HG03558 (cell line): Measurements from ENCODE around the gene RABGEF1.
"Not testable (repeated sequence)": the region's sequence is repeated elsewhere in the genome, so short reads cannot be mapped to it uniquely, and the experiment has no call there.

Source experiments
- ATAC-seq: cut with Tn5 transposase; IDR thresholded peaks from one replicate; pipeline ENCODE4 v1.9.1; 2021; ENCODE audit warnings: moderate number of reproducible peaks; ENCODE audit not compliant: unreplicated experiment; ENCODE audit errors: extremely low read depth

RABGEF1 gene

DNA sequence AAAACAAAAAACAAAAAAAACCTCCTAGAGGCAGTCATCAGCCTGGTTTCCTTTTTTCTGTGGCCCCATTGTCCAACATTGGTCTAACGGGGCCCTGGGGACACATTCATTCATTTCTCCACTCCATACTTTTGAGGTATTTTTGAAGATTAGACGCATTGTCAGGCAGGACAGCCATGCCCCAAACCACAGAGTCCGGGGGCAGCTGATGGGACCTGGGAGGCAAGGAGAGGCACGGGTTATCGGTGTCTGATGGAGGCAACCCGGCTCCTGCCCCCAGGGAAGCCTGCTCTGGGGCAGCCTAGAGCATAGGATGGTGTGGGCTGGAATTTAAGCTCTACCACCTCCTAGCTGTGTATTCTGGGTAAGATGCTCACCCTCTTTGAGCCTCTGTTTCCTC is 6.5 kb upstream of the RABGEF1 start:
- ATAC-seq: no peak

DNA sequence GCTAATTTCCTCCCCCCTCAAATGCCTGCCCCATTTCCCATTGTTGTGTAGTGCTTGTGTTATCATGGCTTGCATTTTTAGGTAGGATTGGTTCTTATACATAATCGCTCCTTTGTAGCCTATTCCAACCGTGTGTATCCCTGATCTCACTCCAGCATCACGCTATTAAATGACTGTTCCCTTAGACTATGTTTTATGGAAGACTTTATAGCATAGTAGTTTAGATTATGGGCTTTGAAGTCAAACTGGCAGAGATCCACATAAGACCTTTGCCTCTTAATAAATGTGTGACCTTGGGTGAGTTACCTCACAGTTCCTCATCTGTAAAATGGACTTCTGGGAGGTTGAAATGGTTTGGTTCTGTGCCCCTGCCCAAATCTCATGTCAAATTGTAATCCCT is 5.4 kb upstream of the RABGEF1 start:
- no peak for ATAC-seq

DNA sequence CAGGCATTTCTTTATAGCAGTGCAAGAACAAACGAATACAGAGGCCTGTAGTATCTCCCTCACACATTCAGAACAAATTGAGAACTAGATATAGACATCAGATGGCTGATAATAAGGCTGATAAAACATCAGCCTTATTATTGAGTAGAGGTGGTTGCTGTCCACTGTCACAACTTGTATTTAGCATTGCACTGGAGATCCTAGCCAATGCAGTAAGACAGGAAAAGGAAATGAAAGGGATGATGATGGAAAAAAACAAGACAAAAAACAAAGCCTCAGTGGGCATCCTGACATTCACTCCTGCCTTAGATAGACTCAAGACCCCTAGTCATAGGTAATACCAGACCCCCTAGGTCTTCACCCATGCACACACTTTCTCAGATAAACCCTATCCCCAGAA is 4.7 kb upstream of the RABGEF1 start:
- ATAC-seq: no peak

DNA sequence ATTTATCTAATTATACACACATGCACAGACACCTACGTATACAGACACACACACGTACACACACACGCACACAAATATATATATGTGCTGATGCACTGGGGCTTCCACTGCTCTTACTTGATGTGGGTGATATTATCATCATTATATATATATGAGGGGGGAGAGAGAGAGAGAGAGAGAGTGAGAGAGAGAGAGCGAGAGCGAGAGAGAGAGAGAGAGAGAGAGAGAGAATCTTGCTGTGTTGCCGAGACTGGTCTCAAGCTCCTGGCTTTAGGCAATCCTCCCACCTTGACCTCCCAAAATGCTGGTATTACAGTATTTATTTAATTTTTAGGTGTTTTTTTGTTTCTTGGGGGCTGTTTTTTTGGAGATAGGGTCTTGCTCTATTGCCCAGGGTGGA is 3.6 kb upstream of the RABGEF1 start:
- no peak for ATAC-seq

DNA sequence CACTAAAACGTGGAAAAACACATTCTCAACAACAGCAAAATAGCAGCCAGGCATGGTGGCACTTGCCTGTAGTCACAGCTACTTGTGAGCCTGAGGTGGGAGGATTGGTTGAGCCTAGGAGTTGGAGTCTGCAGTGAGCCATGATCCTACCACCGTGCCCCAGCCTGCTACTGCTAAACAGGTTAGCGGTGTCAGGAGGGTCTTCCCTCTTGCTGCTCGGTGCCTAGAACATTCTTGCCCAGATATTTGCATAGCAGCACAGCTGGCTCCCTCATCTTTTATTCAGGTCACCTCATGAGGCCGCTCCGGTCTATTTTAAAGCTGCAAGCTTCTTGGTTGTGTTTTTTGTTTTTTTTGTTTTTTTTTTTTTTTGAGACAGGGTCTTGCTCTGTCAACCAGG is 2.9 kb upstream of the RABGEF1 start:
- no peak for ATAC-seq

DNA sequence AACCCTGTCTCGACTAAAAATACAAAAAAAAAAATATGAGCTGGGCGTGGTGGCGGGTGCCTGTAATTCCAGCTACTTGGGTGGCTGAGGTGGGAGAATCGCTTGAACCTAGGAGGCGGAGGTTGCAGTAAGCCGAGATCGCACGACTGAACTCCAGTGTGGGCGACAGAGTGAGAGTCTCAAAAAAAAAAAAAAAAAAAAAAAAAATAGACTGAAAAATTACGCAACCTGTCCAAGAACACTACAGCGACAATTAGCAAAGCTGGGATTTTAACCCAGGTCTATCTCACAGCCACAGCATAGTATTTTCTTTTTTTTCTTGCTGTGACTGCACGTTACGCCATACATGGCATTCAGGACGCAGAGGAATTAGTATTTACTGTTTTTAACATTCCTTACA is 1.1 kb upstream of the RABGEF1 start:
- no peak for ATAC-seq

DNA sequence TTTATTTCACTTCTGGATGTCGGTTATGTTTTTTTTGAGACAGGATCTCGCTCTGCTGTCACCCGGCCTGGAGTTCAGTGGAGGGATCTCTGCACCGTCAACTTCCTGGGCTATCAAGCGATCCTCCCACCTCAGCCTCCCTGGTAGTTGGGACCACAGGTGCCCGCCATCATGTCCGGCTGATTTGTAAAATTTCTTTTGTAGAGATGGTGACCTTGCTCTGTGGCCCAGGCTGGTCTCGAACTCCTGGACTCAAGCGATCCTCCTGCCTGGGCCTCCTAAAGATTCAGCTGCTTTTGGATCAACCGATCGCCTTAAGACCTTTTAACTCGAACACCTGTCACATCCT is 606 bp upstream of the RABGEF1 start:
- ATAC-seq: no peak

DNA sequence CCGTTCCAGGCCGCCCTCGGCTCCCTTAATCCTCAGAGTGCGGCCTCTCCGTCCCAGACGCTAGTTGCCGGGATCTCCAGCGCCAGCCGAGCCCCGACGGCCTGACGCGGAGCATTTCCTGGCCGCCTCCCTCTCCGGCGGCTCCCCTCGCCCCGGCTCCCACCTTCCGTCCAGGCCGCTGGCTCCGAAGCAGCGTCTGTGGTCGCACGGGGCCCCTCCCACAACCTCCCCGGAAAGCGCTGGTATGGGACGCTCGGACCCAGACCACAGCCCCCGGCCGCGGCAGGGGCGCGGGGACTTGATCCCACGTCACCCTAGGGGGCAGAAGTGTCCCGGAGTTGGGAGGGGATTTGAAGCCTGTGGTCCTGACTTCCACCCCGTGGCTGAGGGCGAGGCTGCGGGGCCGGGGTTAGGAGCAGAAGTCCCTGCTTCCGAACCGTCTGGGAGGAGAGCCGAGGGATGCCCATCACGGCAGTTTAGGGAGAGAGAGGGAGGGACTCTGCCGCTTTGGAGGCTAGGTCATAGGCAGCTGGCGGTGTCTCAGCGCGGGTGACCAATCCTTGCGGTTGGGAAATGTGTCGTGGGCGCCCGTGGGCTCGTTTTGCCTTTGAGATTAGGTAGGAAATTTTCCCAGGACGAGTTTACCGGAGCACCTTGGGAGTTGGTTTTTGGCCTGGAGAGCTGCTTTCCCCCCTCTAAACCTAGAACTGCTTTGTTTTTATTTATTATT is 612 bp downstream of the RABGEF1 start:
- ATAC-seq: not testable (repeated sequence)

DNA sequence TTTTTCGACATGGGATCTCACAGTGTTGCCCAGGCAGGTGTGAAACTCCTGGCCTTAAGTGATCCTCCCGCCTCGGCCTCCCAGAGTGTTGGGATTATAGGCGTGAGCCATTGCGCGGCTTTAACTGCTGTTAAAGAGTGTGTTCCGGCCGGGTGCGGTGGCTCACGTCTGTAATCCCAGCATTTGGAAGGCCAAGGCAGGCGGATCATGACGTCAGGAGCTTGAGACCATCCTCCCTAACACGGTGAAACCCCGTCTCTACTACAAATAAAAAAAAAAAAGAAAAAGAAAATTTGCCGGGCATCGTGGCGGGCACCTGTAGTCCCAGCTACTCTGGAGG is 1.1 kb downstream of the RABGEF1 start:
- no peak for ATAC-seq

DNA sequence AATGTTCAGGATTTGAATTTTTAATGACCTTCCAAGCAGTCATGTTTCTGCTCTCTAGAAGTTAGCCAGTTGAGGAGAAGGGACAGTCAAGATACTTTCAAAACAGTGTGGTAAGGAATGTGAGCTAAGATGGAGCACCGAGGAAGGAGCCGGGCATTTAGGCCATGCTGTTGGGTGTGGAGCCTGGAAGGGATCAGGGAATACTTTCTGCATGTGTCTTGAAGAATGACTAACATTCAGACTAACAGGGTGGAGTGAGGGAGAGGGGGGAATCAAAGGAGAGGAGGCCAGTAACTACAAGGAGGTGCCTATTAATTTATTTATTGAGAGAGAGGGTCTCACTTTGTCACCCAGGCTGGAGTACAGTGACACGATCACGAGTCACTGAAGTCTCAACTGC is 1.8 kb downstream of the RABGEF1 start:
- ATAC-seq: not testable (repeated sequence)

DNA sequence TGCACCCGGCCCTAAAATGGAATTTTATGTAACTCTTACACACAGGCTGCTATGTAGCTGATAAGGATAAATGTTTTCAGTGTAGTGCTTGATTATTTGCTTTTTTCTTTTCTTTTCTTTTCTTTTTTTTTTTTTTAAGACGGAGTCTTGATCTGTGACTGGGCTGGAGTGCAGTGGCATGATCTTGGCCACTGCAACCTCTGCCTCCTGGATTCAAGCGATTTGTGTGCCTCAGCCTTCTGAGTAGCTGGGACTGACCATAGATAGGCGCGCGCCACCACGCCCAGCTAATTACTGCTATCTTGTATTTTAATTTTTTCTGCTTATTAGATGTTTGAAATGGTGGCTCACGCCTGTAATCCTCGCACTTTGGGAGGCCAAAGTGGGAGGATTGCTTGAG is 3.4 kb downstream of the RABGEF1 start:
- no peak for ATAC-seq

DNA sequence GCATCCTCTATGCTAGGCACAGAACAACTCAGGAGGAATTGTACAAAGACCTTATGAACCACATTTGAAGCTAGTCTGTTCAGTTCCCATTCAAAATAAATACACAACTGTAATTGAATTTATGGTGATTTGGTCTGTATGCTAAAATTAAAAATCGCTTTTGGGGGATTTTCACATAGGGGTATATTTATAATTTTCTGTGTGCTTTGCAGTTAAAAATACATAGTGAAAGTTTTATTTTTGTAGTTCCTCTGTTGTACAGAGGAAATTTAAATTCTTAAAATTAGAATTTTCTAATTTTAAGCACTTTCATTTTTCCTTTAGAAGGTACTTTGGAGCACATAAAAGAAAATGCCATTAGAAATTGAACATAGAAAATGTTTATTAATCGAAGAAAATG is 6.9 kb downstream of the RABGEF1 start:
- ATAC-seq: no peak

DNA sequence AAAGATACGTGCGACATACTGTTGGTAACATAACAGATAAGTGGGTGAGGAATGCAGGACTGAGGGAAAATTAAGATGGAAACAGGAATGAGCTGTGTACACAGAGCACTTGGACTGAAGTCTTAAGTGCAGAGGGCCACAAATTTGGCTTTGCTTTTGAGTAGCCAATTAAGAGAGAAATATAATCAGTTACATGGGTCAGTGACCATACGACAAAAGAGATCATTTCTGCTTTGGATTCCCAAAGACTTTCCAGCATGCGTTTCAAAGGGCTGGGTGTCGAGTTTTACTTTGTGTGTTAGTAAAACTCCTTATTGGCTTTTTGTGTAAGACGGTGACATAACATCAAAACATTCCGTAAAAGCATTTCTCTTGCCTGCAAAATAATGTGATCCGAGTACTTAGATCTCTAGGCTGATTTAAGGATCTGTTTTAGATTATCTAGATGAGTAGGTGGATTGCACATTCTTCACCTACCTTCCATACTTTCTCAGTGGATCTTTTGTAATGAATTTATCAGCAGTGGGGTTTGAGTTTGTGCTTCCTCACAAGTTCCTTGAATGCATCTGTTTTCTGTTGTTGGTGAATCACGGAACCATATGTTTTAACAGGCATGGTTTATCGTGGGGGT is 7.5 kb downstream of the RABGEF1 start:
- no peak for ATAC-seq

DNA sequence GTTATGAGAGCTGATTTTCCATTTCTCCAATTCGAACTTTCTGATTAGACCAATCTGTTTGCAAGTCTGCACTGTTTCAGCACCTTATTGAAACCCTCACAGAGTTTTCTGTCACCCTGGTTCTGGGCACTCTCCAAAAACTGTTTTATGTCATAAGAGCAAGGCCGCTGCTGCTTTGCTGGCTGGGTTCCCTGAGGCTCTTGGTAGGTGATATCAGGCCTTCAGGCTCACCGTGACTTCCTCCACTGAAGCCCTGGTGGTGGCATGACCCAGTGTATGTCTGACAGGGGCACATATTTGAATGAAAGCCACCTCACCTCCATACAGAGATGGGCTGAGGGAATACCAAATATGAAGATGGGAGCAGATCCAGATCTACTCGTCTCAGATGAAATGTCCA is 8.3 kb downstream of the RABGEF1 start:
- no peak for ATAC-seq

DNA sequence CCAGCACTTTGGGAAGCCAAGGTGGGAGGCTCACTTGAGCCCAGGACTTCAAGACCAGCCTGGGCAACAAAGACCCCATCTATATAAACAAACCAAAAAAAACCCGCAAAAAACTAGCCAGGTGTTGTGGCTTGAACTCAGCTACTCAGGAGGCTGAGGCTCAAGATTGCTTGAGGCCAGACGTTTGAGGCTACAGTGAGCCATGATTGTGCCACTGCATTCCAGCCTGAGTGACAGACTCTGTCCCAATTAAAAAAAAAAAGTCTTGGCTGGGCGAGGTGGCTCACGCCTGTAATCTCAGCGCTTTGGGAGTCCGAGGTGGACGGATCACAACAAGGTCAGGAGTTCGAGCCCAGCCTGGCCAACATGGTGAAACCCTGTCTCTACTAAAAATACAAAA is 11.4 kb downstream of the RABGEF1 start:
- no peak for ATAC-seq

DNA sequence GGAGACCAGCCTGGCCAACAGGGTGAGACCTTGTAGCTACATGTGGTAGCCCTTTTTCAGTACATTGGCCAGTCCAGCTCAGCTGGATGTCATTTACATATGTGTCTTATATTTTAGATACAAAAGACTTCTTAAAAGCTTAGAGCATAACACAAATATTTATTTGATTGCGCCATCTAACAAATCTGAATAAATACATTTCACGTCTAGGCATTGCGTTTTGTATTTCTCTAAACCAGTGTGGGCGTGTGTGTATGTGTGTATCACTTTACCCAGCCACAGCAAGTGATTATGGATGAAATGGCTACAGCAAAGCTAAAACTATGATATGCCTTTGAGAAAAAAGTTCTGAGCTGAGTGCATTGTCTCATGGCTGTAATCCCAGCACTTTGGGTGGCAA is 14.0 kb downstream of the RABGEF1 start:
- no peak for ATAC-seq

DNA sequence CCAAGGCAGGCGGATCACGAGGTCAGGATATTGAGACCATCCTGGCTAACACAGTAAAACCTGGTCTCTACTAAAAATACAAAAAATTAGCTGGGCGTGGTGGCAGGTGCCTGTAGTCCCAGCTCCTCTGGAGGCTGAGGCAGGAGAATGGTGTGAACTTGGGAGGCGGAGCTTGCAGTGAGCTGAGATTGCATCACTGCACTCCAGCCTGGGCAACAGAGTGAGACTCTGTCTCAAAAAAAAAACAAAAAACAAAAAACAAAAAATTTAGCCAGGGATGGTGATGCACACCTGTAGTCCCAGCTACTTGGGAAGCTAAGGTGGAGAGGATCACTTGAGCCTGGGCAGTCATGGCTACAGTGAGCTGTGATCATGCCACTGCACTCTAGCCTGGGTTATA is 14.5 kb downstream of the RABGEF1 start:
- not testable (repeated sequence) for ATAC-seq

DNA sequence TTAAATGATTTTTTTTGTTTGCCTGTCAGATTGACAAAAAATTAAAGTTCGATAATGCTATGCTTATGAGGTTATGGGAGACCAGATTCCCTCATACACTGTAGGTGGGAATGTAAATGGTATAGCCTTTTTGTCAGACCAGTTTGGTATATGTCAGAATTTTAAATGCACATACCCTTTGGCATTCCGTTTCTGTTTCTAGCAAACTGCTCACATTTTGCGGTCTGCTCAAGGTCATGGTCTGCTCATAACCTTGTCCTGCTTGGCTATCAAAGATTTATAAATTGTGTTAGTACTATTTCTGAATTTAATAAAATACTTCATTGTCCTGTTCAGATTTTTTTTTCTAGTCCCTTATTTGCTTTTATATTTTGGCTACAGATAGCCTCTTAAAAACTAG is 15.7 kb downstream of the RABGEF1 start:
- ATAC-seq: not testable (repeated sequence)

DNA sequence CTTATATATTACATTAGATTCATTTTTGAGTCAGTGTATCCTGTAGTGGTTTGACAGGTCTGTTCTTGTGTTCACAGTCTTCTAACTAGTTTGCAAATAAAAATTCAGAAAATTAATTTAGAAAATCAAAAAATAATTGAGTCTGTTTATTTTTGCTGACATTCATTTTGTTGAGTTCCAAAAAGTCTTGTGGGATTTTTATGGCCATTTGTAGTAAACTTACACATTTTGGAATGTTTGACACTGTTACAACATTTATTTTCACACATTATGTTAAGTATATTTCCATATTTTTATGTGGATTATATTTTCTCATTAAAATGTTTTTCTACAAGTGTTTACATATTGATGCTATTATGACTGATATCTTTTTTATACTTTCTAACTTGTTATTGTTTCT is 16.4 kb downstream of the RABGEF1 start:
- no peak for ATAC-seq

DNA sequence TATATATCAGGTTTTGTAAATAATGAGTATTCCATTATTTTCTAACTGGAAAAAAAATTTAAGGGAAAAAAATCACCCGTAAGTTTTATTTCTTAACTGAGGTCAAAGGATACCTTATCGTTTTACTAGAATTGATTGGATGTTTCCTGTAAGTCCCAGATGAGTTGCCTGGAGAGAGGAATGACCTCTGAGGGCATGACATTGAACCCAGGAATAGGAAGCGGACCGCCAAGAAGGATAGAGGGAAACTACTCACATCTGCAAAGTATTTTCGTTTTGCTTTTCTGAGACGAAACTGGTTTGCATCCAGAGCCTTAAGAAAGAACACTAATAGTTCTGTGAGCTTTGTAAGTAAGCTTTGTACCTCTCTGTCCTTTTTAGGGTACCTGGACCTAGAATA is 17.4 kb downstream of the RABGEF1 start:
- ATAC-seq: no peak

DNA sequence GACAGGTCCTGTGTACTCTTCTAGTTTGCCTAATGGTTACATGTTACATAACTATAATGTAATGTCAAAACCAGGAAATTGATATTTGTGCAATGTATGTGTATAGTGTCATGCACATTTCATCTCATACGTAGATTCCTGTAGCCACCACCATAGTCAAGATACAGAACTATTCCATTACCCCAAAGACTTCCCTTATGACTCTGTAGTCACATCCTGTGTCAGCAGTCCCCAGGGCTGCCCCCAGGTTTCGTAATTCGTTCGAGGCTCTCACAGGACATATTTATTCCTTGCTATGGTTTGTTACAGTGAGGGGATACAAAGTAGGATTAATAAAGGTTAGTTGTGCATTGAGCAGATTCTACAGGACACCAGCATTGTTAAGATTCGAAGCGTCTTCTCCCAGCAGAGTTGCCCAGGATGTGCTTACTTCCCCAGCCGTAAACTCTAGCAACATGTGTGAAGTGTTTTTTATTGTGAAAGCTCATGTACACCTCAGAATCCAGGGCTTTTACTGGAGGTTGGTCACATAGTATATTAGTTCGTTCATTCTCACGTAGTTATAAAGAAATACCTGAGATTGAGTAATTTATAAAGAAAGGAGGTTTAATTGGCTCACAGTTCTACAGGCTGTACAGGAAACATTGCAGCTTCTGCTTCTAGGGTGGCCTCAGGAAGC is 18.6 kb downstream of the RABGEF1 start:
- ATAC-seq: peak; percentile 90

DNA sequence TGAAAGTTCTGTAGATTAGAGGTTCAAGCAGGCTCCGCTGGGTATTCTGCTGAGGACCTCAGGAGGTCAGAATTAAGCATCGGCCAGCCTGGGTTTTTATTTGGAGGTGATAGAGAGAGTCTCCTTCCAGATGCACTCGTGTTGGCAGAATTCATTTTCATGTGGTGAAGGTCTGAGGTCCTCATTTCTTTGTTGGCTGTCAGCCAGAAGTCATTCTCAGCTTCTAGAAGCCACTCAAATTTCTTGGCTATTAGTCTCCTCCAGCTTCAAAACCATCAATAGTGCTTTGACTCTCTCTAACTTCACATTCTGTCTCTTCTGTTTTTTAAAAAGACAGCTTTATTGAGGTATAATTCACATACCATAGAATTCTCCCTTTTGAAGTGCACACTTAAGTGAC is 22.6 kb downstream of the RABGEF1 start:
- ATAC-seq: not testable (repeated sequence)
